ENCODE measurements around the gene HSF5. TPM values are rescaled to one million over a fixed set of nuclear protein-coding genes. Genes with fewer than 3 reads are reported as not detected.

The HSF5 gene
- total and polyA plus RNA-seq, 2 of the 4 experiments (the other 2 are of a cell fraction), result not detected

GRCh38 chr17:58415371-58416055, 72.7 kb downstream of the HSF5 start:
- Histone ChIP-seq H3K79me1 (ENCODE audit: low read depth in 1 of 2, low read length in 2 of 2) (no peaks in the 10 kb centered on the region), H4K20me1 (ENCODE audit: insufficient read depth, low read length) (no peaks in the 10 kb centered on the region), H3K9ac (ENCODE audit: low read depth, low read length) (no peak overlapping the region), H3K4ac (ENCODE audit: low read depth, low read length) (no peak overlapping the region), H3K23ac (ENCODE audit: low read depth, low read length) (no peak overlapping the region), H4K91ac (ENCODE audit: insufficient read depth, low read depth, low read length) (no peak overlapping the region), H3K4me1 (ENCODE audit: control insufficient read depth, insufficient read depth, low read length) (no peaks in the 10 kb centered on the region), H3K4me3 (ENCODE audit: insufficient read depth, low read depth, low read length) (no peak overlapping the region), H4K8ac (ENCODE audit: low read depth in 2 of 2, low read length in 2 of 2) (no peak overlapping the region), H2BK15ac (ENCODE audit: low read depth, low read length) (no peak overlapping the region), H2BK20ac (ENCODE audit: low read depth, low read length) (no peak overlapping the region), H3K36me3 (ENCODE audit: control insufficient read depth, insufficient read depth, low read length) (no peaks in the 10 kb centered on the region), H2AFZ (replicated peaks; ENCODE audit: low read length, poor library complexity) (no peak overlapping the region), H3K27ac (ENCODE audit: insufficient read depth, low read length) (no peak overlapping the region), H3K9me1 (ENCODE audit: insufficient read depth, low read length) (no peaks in the 10 kb centered on the region), H3K14ac (replicated peaks; ENCODE audit: low read depth, low read length) (no peak overlapping the region), H2AK9ac (replicated peaks; ENCODE audit: low read depth, low read length, poor library complexity) (no peak overlapping the region), H3K27me3 (ENCODE audit: control insufficient read depth, insufficient read depth, low read length) (peaks cover 14% of the 10 kb centered on the region), H3K56ac (ENCODE audit: extremely low read depth, insufficient read depth, low read length) (no peak overlapping the region), H3K4me2 (ENCODE audit: low read depth, low read length) (no peak overlapping the region), H4K5ac (ENCODE audit: low read depth, low read length) (no peak overlapping the region), H2AK5ac (ENCODE audit: low read depth, low read length) (no peak overlapping the region), H2BK5ac (ENCODE audit: low read depth, low read length, poor library complexity, severe bottlenecking) (no peak overlapping the region), H3K9me3 (ENCODE audit: control insufficient read depth, insufficient read depth, low read length) (no peaks in the 10 kb centered on the region), H3K18ac (ENCODE audit: low read depth, low read length) (no peak overlapping the region), H2BK120ac (ENCODE audit: low read depth, low read length) (no peak overlapping the region)
- ChIA-PET POLR2A (ENCODE audit: unreplicated experiment) (no interaction called here), CTCF (interaction anchor here (2.5 kb wide), 1 partner anchor 98 kb away, joined by 21 read pairs; no protein-coding TSS in a partner anchor)
- dilution Hi-C loops (cut with HindIII; ENCODE audit: low sequenced_read_pairs, unreplicated experiment) (no loop called here), intact Hi-C loops (cut with micrococcal nuclease) (loop anchor here (2.0 kb wide), 1 partner anchor 63 kb away; the partner anchor contains the start of gene SUPT4H1), in situ Hi-C loops (cut with MboI; ENCODE audit: low sequenced_read_pairs) (loop anchor here (5.0 kb wide), 1 partner anchor 98 kb away; no protein-coding TSS in a partner anchor)
- DNase-seq (no peak), ATAC-seq (ENCODE audit: low read depth) (no peak)
- WGBS, 2 experiments (ENCODE audit: extremely low coverage in 2 of 2, insufficient read length in 1 of 2), result no CpG with 5 or more reads among the region's 6 CpGs
- BruUV-seq (replicated peaks), result no TSS peak
- TF ChIP-seq MAZ (IDR thresholded peaks at IDR 0.05; ENCODE audit: borderline replicate concordance, low read depth, low read length), result no peak
- no peak for TF ChIP-seq POLR2A (IDR thresholded peaks at IDR 0.05; ENCODE audit: low read depth, low read length)

Measured in IMR-90 (cell line).